Right lobe of liver (tissue), 4 donors: ENCODE results near the gene ZNF488.

ENCODE experiments used
- POLR2A ChIP-seq: fragments of 450-650 bp; IDR thresholded peaks from one replicate; pipeline ENCODE4 v1.6.1; 2017; ENCODE audit warnings: antibody characterized with exemption, mild to moderate bottlenecking
- TF ChIP-seq, protein P1 (sequence below), 4 donors: fragments of 200-600 bp in 3 of 4; fragments of 450-650 bp in 1 of 4; IDR thresholded peaks; one replicate each; pipeline versions ENCODE4 v1.5.1 to v1.8.0; 2016 to 2022; ENCODE audit warnings: antibody characterized with exemption in 4 of 4, mild to moderate bottlenecking in 2 of 4
- donor health status: DM: no; HTN: no; CAD: no.
- donor health status: DM: no; HTN: no; CAD: no.
- donor health status: DM: no; HTN: yes; CAD: no.

DNA sequence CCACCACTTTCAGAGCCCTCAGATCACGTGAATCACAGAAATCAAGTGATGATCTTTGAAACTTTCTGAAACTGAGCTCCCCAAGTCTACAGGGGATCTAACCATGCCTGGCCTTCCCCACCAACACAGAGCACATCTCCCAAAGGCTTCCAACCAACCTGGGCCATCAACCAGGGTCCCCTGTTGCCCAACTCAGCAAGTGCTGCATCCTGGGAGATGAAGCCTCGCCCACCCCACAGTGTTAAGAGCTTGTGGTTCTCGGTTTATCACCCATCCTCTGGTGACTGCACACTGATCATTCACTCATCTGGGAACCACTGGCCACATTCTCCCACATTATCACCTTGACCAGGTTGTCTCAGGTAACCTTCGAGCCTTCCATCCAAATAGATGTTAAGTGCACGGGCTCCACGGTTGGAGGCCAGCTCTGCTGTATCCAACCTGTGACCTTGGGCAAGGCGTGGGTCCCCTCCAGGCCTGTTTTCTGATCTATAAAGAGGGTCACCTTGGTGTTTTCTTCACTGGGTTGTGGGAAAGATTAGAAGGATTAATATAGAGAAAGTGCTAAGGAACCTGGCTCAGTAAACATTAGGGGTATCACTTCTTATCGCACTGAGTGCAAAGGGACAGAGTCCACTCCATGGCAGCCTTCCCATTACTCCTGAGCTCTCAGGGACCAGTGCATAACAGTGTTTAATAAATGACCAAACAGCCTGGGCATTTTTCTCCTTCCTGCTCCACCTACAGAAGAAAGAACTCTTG is 3.6 kb downstream of the ZNF488 start:
- TF ChIP-seq, protein P1, sequence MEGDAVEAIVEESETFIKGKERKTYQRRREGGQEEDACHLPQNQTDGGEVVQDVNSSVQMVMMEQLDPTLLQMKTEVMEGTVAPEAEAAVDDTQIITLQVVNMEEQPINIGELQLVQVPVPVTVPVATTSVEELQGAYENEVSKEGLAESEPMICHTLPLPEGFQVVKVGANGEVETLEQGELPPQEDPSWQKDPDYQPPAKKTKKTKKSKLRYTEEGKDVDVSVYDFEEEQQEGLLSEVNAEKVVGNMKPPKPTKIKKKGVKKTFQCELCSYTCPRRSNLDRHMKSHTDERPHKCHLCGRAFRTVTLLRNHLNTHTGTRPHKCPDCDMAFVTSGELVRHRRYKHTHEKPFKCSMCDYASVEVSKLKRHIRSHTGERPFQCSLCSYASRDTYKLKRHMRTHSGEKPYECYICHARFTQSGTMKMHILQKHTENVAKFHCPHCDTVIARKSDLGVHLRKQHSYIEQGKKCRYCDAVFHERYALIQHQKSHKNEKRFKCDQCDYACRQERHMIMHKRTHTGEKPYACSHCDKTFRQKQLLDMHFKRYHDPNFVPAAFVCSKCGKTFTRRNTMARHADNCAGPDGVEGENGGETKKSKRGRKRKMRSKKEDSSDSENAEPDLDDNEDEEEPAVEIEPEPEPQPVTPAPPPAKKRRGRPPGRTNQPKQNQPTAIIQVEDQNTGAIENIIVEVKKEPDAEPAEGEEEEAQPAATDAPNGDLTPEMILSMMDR (IDR thresholded peaks at IDR 0.05): no peak
- TF ChIP-seq POLR2A: no peak
